Left forelimb (tissue), 1 donor: ENCODE data around the gene CPZ.

Experiments
- DNase-seq: peaks from one replicate; pipeline ENCODE4 v3.0.0-alpha.2; 2018; ENCODE audit warnings: low spot score

Gene CPZ

DNA sequence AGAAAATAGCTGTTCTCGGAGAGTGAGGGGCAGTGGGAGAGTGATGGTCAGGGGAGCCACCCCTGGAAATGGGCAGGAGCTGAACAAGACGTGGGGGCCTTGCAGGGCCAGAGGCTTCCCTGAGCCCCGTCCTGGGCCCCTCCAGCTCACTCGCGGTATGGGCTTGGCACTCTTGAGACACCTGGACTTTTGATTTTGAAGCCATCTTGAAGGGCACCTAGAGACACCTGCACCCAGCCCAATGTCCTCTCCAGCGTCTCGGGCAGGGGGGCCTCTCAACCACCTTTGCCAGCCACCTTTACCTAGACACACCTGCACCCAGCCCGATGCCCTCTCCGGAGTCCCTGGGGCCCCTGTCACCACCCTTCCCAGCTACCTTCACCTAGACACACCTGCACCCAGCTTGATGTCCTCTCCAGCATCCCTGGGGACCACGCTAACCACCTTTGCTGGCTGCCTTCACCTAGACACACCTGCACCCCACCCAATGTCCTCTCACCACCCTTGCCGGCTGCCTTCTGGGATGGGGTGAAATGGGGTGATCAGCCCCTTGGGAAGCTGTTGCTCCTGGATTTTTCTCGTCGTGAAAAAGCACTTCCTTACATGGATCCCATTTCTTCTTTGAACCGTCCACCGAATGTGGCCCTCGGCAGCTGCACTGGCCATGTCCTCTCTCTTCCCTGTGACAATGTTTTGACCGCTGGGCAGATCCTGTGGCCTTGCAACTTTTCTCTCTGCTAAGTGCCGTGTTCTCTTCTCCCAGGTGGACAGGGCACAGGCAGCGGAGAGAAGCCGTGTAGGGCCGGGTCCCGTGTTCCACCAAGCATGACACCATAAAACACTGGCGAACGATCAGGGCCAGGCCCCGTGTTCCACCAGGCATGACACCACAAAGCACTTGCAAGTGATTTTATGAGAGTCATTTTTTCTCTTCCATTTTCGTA, 47.5 kb downstream of the CPZ start:
- DNase-seq = no peak

DNA sequence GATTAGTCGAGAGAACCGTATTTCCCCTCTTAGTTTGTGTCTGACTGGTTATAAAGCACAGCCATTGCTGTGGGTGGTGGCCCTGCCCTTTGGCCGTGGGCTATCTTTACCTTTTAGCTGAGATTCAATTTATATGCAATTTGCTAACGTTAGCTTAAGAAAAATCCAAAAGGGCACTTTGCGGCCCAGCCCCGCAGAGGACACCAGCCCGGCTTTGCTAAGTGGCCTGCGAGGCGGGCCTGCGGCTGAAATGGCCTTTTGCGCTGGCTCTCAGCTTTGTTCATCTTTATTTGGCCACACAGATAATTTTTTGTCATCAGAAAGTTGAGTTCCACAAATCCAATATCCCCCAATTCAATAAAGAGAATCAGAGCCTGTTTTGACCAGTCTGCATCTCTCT, 48.3 kb downstream of the CPZ start:
- DNase-seq = no peak

DNA sequence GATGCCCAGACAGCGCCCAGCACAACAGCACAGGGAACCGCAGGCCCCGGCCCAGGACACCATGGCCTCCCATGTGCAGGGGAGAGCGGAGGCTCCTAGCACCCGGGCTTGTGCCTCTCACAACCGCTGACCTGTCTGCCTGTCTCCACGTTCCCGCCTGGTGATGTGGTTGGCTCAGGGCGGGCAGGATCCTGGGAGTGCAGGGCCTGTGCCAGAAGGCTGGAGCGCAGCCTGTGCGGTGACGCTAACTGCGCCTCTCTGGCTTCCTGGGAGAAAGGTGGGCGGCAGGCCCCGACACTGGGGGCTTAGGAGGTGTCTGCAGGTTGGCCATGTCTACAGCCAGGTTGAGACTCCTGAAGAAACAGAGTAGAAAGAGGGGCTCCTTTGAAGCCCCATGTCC, 48.7 kb downstream of the CPZ start:
- DNase-seq = no peak

DNA sequence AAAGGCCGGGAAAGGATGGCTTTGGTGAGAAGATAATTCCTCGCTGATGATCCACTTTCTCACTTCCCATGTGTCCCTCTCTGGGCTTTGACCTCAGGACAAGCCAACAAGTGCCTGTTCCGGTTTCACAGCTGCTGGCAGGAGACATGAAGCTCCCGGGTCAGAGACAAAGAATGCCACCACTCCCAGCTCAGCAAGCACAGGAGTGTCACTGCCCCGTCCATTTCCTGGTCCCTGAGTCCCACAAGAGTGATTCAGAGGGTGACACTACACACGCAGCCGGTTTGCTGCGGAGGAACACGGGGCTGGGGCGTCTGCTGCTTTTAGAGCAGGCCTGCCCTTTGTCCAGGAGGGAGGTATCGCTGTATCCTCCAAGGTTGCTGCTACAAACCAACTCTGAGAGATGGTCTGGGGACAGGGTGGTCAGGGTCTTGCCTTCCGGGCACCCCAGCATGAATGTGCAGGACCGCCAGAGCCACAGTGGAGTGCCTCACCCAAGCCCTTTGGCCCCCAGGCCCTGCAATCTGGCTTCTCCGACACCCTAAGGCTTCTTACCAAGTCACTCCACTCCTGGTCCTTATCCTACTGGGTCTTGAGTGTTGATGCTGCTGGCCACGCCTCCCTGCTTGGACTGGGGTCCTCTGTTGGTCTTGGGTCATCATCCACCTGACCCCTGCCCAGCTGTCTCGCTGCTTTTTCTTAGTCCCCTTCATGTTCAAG, 49.5 kb downstream of the CPZ start:
- no peak for DNase-seq

DNA sequence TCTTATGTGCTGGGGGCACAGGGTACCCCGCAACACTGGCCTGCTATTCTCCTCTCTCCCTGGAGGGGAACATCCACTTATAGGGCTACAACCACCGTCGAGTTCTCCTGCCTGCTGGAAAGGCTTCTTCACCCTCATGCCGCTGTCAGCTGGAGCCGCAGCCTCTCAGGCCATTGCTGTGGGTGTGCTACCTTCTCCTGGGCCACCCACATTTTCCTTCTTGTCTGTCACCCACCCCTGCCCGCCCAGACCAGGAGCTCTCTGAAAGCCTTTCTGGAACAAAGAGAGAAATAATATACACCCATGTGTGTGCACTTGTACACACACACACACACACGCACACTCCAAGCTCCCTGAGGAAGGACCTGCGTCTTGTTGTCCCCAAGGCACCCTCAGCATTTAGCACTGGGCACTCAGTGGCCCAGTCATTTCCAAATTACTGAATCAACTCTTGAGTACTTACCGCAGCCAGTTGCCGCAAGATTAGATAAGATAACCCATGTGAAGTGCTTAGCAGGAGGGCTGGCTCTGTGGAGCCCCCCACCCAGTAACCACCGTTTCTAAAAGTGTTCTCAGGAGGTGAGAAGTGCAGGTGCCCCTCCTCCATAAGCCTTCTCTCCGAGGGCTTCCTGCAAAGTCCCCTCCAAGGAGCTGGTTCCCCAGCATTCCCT, 50.2 kb downstream of the CPZ start:
- DNase-seq = no peak

DNA sequence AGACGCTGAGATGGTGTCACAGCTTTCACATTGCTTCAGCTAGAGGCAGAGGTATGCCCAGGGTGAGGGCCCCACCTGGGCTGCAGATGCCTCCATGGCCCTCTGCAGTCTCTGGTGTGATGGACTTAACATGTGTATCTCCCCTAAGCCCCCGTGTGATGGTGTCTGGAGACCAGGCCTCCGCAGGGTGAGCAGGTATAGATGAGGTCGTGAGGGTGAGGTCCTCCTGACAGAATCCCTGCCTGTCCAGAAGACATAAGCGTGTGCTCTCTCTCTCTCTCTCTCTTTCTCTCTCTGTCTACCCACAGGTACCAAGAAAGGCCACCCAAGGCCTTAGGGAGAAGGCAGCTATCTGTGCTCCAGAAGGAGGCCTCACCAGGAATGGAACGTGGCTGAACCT, 50.9 kb downstream of the CPZ start:
- DNase-seq = no peak

DNA sequence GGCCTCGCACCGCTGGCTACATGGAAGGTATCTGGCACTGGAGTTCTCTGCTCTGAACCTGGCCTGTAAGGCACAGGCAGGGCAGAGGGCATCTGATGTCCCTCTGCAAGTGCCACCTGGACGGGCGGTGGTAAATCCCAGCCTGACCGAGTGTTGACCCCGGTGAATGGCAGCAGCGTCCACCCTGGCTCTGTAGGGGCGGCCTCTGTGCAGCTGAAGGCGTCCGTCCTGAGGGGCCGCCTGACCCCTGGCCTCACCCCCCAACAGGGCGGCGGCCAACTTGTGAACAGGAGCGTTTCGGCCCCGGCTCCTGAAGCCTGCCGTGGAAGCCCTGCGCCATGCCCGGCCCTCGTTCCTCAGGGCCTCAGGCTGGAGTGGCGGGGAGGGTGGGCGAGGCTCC, 51.4 kb downstream of the CPZ start:
- no peak for DNase-seq

DNA sequence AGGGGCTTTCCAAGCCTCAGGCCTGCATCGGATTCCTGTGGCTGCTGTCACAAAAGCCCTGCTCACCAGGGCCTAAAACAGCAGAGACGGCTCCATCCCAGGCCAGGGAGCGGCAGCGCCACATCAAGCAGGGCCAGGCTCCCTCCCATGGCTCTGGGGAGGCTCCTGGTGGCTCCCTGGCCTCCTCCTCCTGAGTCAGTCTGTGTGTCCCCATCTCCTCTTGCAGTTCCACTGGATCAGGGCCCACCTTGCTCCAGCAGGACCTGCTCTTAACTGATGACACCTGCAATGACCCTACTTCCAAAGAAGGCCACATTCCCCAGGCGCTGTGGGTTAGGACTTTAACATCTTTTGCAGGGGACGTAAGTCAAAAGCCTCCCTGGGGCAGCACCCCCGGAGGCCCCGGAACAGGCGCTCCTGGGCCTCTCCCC, 51.9 kb downstream of the CPZ start:
- peak; percentile 51 for DNase-seq

DNA sequence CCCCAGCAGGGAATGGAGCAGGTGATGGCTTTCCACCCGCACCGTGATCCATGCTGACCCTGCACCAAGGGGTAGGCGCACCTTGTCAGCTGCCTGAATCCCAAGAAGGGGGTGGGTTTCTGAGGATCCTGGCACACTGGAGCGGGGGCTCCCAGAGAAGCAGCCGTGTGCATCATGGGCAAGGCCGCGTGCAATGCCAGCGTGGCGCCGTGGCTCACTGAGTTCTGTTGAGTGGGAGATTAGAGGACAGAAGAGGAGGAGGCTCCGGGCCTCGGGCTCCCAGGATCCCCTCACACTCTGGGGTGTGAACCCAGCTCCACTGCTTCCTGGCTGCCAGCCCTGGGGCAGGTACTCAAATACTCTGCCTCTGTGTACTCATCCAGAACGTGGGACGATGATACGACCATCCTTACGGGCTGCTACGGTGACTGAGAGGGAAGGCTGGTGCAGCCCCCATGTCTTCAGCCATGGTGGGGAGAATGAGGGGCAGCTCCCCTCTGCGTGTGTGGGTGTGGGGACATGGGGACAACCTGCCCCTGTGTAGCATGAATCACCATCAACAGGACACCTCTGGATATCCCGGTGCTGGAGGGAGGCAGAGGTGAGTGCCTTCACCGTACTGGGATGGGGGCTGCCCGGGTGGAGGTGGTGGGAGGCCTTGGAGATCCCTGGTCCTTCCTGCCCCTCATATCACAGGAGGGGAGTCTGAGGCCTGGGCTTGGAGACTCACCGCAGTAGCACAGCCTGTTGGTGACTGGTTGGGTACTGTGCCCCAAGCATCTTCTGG, 52.6 kb downstream of the CPZ start:
- no peak for DNase-seq

DNA sequence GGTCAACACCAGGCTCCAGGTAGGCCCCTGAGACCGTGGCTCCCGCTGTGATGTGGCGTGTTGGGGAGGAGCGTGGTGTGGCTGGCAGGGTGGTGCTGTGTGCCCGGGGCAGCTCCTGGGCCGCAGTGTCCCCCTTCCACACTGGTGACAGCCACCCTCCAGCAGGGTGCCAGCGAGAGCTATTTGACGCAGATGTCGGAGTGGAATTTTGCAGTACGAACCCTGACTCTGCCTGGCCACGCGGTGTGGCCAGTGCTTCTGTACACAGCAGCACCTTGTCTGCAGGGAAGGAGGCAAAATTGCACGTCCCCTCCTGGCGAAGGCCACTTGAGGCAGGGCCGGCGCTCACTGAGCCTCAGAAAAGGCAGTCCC, 53.2 kb downstream of the CPZ start:
- no peak for DNase-seq

DNA sequence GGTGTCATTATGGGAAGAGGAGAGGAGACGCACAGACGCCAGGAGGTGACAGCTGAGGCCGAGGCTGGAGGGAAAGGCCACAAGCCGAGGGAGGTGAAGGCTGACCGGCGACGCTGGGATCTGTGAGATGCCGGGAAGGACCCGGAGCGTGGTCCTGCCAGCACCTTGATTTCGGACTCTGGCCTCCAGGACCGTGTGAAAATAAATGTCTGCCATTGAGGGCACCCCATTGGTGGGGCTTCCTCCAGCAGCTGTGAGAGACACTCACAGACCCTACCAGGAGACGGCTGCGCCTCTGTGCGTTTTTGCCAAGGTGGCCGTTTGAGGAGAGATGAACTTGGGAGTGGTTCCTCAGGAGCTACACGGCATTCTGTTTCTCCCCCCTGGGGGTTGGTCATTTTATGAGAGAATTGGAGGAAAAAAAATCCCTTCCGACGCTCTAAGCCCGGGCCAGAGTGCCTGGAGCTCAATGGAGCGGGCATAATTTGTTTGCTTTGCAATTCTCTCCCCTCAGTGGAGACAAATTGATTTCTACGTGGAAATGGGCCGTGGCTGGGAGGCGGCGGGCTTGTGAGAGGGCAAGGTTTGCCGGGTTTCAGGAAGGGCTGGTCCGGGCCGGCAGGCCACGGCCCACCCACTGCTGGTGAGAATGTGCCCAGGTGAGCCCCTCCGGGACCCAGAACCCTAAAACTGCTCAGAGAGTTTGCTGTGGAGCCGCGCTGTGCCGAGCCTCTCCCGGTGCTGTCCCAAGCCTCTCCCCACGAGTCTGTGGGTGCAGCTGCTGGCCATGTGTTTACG, 53.9 kb downstream of the CPZ start:
- DNase-seq = no peak

DNA sequence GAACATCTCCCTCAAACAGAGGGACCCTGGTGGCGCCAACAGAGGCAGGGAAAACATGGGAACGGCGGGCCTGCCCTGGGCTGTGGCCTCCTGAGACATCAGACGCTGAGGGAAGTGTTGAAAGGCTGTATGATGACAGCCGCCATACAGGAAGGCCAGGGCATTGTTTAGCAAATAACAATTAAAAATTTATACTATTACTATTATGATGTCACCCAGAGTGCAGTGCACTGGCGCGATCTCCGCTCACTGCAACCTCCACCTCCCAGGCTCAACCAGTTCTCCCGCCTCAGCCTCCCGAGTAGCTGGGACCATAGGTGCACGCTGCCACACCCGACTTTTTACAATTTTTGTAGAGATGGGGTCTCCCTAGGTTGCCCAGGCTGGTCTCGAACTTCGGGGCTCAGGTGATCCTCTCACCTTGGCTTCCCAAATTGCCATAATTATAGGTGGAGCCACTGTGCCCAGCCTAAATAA, 54.6 kb downstream of the CPZ start:
- DNase-seq = no peak

DNA sequence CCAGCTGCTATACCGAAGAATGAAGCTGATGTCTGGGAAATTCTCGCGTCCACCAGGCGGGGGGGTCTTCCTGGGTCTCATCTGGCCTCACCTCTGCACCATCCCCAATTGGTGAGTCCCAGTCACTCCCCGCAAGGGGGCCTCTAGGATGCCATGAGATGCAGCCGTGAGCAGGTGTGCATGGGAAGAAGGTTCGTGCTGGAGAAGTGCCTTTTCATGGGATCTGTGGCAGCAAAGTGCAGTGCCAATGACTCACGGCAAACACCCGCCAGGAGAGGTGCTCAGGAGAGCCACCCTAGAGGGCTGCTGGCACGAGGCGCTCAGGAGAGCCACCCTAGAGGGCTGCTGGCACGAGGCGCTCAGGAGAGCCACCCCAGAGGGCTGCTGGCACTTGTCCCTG, 55.1 kb downstream of the CPZ start:
- no peak for DNase-seq

DNA sequence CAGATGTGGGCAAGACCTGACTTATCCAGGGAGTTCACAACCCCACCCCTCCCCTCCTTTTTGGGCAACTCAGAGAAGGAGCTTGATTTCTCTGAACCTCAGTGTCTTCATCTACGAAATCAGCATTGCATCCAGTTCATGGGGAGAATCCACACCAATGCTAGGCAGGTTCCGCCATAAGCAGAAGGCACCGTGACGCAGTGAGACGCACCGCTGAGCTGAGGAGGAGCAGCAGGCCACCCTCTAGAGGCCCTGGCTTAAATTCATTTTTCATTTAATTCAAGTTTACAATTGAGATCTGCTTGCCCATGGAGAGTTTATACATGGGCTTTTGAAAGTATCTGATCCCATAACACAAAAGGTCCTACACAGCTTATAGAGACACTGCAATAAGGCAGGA, 55.7 kb downstream of the CPZ start:
- no peak for DNase-seq

DNA sequence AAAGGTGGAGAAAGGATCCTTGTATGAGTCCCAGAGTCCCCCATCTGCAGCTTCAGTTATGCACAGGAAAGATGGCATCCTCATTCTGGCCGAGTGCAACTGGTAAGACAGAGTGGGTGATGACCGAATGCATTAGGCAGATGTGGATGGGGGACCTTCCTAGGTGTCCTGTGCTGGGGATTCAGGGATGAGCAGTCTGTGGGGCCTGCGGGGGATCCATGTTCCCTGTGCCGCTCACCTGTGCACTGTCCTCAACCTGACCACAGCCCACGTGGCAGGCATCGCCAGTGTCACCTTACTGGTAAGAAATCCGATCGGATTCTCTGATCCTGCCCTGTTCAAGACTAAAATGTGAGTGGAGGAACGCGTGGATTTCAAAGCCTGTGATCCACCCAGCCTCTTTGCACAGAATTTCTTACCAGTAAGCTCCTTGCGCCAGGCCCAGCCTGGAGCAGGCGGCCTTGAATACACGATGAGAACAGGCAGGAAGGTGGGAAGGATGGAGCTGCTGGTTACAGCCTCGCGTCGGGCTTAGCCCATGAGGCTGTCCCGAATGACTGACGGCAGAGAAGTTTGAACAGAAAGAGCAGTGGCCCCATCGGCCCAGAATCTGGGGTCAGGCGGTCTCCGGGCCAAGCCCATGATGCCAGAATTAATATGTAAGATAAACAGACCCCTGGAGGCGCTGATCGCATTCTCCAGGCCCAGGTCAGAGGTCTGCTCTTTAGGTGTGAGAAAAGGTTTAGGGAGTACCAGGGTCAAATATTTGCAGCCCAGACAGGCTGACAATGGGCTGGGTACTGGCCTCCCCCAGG, 56.5 kb downstream of the CPZ start:
- DNase-seq = peak; percentile 48

DNA sequence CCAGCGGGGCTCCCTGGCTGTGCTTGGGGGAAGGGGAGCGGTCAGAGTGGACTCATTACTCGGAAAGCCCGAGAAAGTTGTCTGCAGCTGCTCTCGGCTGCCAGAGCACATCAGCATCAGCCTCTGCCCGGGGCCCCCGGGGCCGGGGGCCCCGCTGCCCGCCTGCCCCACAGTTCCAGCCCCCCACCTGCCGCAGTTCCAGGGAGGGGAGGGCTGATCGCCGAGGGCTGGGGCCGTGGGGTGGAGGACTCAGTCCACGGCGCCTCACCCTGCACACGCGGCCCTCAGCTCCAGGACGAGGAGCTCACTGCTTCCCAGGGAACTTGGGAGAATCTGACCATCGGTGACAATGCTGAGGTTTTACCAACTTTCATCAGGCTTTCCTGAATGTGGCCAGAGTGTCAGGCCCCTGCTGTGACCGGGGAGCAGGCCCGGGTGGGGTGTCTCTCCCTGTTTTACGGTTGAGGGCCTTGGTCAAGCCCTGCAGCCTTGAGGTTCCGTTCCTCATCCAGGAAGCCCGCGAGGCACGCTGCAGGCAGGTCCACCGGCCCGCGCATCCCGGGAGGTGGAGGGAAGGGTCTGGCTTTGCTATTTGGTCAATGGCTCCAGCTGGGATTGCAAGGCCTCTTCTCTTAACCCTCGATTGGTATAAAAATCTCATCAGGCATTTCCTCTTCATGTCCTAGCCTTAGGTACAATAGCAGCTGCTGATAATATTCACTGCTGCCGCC, 57.2 kb downstream of the CPZ start:
- peak; percentile 26 for DNase-seq

DNA sequence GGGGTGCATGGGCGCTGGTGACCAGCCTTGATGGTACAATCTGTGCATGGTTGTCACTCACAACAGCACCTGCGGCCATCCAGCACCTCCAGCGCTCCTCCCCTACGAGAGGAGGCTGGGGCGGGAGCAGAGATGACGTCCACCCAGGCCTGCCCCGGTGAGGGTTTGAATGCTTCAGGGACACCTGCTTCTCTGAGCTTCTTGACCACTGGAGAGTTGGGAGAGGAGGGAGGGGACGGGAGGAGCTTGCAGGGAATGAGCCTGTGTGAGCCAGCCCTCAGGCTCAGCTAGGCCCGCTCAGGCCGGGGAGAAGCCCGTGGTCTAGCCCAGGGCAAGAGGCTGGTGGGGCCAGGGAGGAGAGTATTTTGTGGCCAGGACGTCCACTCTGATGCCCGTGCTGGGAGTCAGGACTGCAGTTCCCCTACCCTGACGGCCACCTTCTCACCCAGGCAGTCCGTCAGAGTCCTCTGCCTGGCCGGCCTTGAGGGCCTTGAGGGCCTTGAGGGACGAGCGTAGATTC, 59.2 kb downstream of the CPZ start:
- DNase-seq = peak; percentile 44

DNA sequence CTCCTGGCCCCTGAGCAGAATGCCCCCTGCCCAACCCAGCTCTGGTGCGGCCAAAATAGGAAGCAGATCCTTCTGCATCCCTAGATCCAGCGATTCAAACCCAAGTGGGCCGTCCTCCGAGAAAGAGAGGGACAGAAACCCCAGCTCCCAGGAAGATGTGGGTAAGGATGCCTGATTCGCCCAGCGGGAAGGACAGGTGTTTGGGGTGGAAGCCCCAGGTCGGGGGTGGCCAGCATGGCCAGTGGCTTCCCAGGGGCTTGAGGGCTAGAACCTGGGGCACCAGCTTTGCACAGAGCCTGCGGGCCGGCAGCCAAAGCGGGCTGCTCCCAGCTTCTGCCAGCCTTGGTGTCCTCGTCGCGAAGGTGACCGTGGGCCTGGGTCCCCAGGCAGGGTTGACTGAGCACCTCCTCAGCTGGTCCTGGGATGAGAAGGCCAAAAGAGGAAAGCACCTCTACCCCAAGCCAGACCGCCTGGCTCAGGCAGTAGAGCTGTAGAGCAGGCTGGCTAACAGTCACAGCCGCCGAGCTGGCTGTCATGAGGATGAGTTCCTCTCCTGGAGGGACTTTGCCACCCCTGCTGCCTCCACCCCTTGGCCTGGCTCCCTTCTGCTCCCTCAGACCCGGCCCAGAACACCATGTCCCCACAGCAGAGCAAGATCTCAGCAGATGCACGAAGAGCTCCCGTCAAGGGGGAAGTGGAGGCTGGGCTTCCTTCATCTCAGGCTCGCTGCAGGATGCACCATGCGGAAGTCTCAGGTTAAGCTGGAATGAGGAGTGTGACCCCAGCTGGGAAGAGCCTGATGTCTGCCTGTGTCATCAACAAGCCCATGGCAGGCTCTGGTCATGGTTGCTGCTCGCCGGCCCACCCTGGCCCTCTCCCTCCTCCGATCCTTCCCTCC, 59.9 kb downstream of the CPZ start:
- DNase-seq = no peak
